Thymus (tissue), 2 donors: Measurements from ENCODE around the gene AMT. TPM values are rescaled to one million over a fixed set of nuclear protein-coding genes. Genes with fewer than 3 reads are reported as not detected.

Source experiments
- polyA plus RNA-seq: library from polyadenylated mRNA; stranded (reverse); fragments of 200-250 nt; gene quantifications from one replicate; pipeline ENCODE4 v1.2.3, GENCODE V29; 2013
- total RNA-seq: library from RNA; stranded (reverse); fragments of 120-200 nt; gene quantifications from one replicate; pipeline ENCODE4 v1.2.4, GENCODE V29; 2013
- donor health status: healthy.

The AMT gene
- total and polyA plus RNA-seq, 2 donors: 4.1 to 40.0 TPM

Other genes starting within 250 kb of the AMT start
- gene C3orf62, start 145.2 kb downstream of the AMT start, total RNA-seq: 2.3 TPM
- 15.6 TPM for gene C3orf62, start 145.2 kb downstream of the AMT start, polyA plus RNA-seq
- gene USP4, start 82.4 kb downstream of the AMT start, total RNA-seq: 20.0 TPM
- 57.8 TPM for gene USP4, start 82.4 kb downstream of the AMT start, polyA plus RNA-seq
- gene GPX1, start 64.1 kb downstream of the AMT start, total RNA-seq: 204 TPM
- gene GPX1, start 64.1 kb downstream of the AMT start, polyA plus RNA-seq: 384 TPM
- 202 TPM for gene RHOA, start 10.5 kb downstream of the AMT start, total RNA-seq
- 368 TPM for gene RHOA, start 10.5 kb downstream of the AMT start, polyA plus RNA-seq
- gene TCTA, start 10.1 kb downstream of the AMT start, total RNA-seq: 12.7 TPM
- 24.5 TPM for gene TCTA, start 10.1 kb downstream of the AMT start, polyA plus RNA-seq
- gene NICN1, start 6.9 kb upstream of the AMT start, total RNA-seq: 4.8 TPM
- gene NICN1, start 6.9 kb upstream of the AMT start, polyA plus RNA-seq: 9.2 TPM
- 8.5 TPM for gene DAG1, start 47.8 kb upstream of the AMT start, total RNA-seq
- 11.5 TPM for gene DAG1, start 47.8 kb upstream of the AMT start, polyA plus RNA-seq
- gene BSN, start 132.0 kb upstream of the AMT start, total RNA-seq: 0.09 TPM
- 0.09 TPM for gene BSN, start 132.0 kb upstream of the AMT start, polyA plus RNA-seq